Measurements from ENCODE around the gene NUDT3. TPM values are rescaled to one million over a fixed set of nuclear protein-coding genes. Genes with fewer than 3 reads are reported as not detected.

Gene NUDT3
- total and polyA plus RNA-seq, 4 donors = 3.2 to 20.2 (median 9.5) TPM

- Histone ChIP-seq H3K9me3 (ENCODE audit: control insufficient read depth in 4 of 4, low read length in 3 of 4) (no peaks in the 10 kb centered on the region), H3K27ac (ENCODE audit: low read depth in 1 of 2, low read length in 2 of 2) (no peak overlapping the region), H3K36me3 (ENCODE audit: control insufficient read depth in 4 of 4, insufficient read depth in 3 of 4, low read depth in 1 of 4, low read length in 3 of 4) (peaks cover 5 to 11% (median 10%) of the 10 kb centered on the region in 4 donors), H3K4me1 (ENCODE audit: control insufficient read depth in 4 of 4, insufficient read depth in 4 of 4, low read length in 3 of 4) (no peaks in the 10 kb centered on the region), H3K27me3 (ENCODE audit: control insufficient read depth in 4 of 4, insufficient read depth in 4 of 4, low read length in 3 of 4) (no peaks in the 10 kb centered on the region), H3K4me3 (ENCODE audit: low read depth in 1 of 3, low read length in 3 of 3) (no peak overlapping the region), H3K9ac (ENCODE audit: low read depth in 1 of 2, low read length in 2 of 2) (no peak overlapping the region)
- DNase-seq (ENCODE audit: low spot score) = no peak
- 94% methylated on average over 3 of the region's 3 CpGs for WGBS
- TF ChIP-seq CTCF (IDR thresholded peaks at IDR 0.05; ENCODE audit: low read depth, low read length, missing input control) (no peak), RXRA (IDR thresholded peaks at IDR 0.05) (no peak), ATF3 (IDR thresholded peaks at IDR 0.05) (no peak), REST (IDR thresholded peaks at IDR 0.05) (no peak), SP1 (IDR thresholded peaks at IDR 0.05) (no peak), FOXA2 (IDR thresholded peaks at IDR 0.05) (no peak)
Measured at GRCh38 chr6:34292954-34293353, 99.5 kb downstream of the NUDT3 start.

GRCh38 chr6:34289137-34289536 lies 103.3 kb downstream of the NUDT3 start:
- Histone ChIP-seq H3K9ac (ENCODE audit: low read depth in 1 of 2, low read length in 2 of 2) (no peak overlapping the region), H3K27me3 (ENCODE audit: control insufficient read depth in 4 of 4, insufficient read depth in 4 of 4, low read length in 3 of 4) (no peaks in the 10 kb centered on the region), H3K36me3 (ENCODE audit: control insufficient read depth in 4 of 4, insufficient read depth in 3 of 4, low read depth in 1 of 4, low read length in 3 of 4) (peaks cover 5 to 15% (median 10%) of the 10 kb centered on the region in 4 donors), H3K27ac (ENCODE audit: low read depth in 1 of 2, low read length in 2 of 2) (no peak overlapping the region), H3K4me3 (ENCODE audit: low read depth in 1 of 3, low read length in 3 of 3) (no peak overlapping the region), H3K9me3 (ENCODE audit: control insufficient read depth in 4 of 4, low read length in 3 of 4) (no peaks in the 10 kb centered on the region), H3K4me1 (ENCODE audit: control insufficient read depth in 4 of 4, insufficient read depth in 4 of 4, low read length in 3 of 4) (no peaks in the 10 kb centered on the region)
- 97% methylated on average over 11 of the region's 11 CpGs for WGBS
- TF ChIP-seq CTCF (IDR thresholded peaks at IDR 0.05; ENCODE audit: low read depth, low read length, missing input control) (no peak), JUND (IDR thresholded peaks at IDR 0.05) (no peak), HNF4A (conservative IDR thresholded peaks at IDR 0.05) (no peak), TAF1 (conservative IDR thresholded peaks at IDR 0.05) (no peak), RXRA (IDR thresholded peaks at IDR 0.05) (no peak), REST (IDR thresholded peaks at IDR 0.05) (no peak), RAD21 (IDR thresholded peaks at IDR 0.05) (no peak), GABPA (IDR thresholded peaks at IDR 0.05 in 1 of 2, conservative IDR thresholded peaks at IDR 0.05 in 1 of 2) (no peak), HNF4G (IDR thresholded peaks at IDR 0.05) (no peak), ATF3 (IDR thresholded peaks at IDR 0.05) (no peak), ZBTB33 (IDR thresholded peaks at IDR 0.05) (no peak), MAX (IDR thresholded peaks at IDR 0.05) (no peak), FOXA2 (IDR thresholded peaks at IDR 0.05) (no peak), SP1 (IDR thresholded peaks at IDR 0.05) (no peak), NR2F2 (IDR thresholded peaks at IDR 0.05) (no peak), FOXA1 (IDR thresholded peaks at IDR 0.05) (no peak)
- DNase-seq (ENCODE audit: low spot score) = no peak
